GM18517 (cell line): ENCODE data around the gene TSNAX.
A peak's percentile ranks its signal among the peaks of the same experiment; 100 is the strongest.
"Not testable (repeated sequence)": the region's sequence is repeated elsewhere in the genome, so short reads cannot be mapped to it uniquely, and the experiment has no call there.

Experiments used
- ATAC-seq: cut with Tn5 transposase; IDR thresholded peaks from one replicate; pipeline ENCODE4 v1.9.1; 2021; ENCODE audit warnings: mild to moderate bottlenecking, moderate library complexity; ENCODE audit not compliant: unreplicated experiment

TSNAX gene, protein sequence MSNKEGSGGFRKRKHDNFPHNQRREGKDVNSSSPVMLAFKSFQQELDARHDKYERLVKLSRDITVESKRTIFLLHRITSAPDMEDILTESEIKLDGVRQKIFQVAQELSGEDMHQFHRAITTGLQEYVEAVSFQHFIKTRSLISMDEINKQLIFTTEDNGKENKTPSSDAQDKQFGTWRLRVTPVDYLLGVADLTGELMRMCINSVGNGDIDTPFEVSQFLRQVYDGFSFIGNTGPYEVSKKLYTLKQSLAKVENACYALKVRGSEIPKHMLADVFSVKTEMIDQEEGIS

DNA sequence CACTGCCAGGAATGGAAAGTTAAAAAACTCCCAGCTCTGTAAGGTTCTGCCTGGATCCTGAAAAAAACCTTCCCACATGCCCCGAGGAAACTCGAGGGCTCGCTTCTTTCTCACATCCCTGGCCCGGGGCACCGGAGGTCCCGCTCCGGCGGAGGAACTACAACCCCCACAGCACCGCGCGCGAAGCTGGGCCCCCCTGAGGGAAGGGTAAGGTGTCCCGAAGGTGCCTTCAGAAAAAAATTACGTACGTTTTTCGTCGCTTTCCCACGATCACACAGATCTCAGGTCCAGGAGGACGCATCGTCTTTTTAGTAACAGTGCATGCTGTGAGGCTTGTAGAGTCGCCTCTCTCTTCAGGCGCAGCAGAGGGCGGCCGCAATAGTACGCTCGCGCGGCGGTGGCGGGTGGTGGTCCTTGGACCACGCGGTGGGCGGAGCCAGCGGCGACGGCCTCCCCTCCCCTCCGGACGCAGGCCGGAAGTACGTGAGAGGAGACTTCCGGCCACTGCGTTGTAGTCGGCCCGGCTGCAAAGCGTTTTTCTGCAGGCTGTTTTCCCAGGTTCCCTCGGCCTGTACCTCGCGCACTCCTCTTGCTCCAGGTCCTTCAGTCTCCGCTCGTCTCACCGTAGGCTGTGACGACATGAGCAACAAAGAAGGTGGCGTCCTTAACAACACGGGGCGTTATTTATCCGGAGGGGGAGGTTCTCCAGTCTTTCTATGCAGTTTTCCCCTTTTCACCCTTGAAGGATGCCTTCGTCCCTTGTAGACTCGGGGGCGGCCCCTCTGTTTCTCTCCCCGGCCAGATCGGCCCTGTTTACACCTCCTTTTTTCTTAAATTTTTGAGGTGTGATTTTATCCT is at the start of gene TSNAX:
TSNAX (plus strand) TSS at position 498 of the 858 bp plus-strand sequence; CDS start at position 640, 142 bp downstream.
- peak; percentile 95 for ATAC-seq

DNA sequence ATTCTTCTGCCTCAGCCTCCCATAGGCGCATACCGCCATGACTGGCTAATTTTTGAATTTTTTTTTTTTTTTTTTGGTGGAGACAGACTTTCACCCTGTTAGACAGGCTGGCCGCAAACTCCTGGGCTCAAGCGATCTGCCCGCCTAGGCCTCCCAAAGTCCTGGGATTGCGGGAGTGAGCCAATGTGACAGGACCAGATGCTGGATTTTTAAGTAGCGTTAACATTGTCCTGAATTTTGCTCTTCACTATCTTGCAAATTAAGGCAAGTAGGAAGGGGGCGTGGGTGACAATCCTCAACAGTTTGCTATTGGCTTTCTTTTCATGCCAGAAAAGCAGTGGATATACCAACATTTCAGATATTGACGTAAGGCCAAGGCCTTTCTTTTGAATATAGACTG is 49.7 kb upstream of the TSNAX start:
- ATAC-seq, result no peak

DNA sequence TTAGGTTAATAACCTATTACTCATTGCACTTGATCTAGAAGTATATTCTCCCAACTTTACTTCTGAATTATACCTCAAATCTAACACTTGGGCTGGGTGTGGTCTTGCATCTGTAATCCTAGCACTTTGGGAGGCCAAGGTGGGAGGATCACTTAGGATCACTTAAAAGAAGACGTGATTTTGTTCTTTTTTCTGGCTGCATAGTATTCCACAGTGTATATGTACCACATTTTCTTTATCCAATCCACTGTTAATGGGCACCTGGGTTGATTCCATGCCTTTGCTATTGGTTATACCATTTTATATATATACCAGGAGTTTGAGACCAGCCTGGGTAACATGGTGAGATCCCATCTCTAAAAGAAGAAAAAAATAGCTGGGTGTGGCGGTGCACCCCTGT is 48.5 kb upstream of the TSNAX start:
- no peak for ATAC-seq

DNA sequence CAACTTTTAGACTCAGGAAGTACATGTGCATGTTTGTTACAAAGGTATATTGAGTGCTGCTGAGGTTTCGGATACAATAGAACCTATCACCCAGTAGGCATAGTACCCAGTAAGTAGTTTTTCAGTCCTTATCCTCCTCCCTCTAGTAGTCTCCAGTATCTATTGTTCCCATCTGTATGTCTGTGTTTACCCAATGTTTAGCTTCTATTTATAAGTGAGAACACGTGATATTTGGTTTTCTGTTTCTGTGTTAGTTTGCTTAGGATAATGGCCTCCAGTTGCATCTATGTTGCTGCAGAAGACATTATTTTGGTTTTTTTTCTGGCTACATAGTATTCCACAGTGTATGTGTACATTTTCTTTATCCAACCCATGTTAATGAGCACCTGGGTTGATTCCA is 47.2 kb upstream of the TSNAX start:
- ATAC-seq, result no peak

DNA sequence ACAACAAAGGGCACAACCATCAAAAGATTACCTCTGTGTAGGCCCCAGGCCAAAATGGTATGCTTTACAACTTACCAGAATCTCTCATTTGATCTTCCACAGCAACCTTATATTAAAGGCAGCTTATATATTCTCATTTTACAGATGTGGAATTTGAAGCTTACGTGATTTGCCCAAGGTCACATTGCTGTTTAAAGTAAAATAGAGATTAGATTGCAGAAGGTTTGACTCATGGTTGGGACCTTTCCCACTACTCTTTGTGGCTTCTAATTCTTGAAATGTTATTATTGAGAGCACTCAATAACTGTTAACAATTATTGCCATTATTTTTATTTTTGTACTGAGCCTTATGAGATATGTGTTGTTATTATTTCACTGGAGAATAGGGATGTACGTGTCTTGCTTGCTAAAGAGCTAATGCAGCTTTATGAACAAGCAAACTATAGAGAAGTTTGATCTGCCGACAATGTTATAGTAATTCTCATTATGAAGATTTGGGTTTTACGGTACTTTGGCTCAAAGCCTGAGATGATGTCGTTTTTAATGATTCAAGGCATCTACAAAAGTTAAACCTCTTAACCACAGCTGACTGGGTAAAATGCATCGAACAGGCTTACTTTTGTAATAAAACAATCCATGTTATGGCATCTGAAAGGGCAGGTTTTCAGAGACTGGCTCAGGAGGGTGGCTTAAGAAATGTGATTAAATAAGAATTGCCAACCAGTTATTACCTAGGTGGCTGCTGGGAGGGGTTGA is 43.3 kb upstream of the TSNAX start:
- no peak for ATAC-seq

DNA sequence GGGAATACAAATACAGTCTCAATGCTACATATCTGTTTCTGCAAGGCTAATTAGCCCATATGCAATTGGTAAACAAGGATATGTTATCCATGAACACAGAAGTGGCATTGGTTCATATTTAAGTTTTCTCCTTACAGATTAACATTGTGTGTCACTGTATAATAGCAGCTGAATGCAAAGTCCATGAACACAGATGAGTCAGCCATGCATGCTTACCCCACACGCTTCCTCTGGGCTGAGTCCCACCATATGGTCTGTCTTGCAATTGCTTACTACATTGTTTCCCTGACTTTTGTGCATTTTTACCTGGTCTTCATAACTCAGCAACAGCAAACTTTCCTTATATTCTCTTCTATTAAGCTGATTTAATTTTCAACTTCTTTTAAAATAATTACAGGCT is 41.5 kb upstream of the TSNAX start:
- no peak for ATAC-seq

DNA sequence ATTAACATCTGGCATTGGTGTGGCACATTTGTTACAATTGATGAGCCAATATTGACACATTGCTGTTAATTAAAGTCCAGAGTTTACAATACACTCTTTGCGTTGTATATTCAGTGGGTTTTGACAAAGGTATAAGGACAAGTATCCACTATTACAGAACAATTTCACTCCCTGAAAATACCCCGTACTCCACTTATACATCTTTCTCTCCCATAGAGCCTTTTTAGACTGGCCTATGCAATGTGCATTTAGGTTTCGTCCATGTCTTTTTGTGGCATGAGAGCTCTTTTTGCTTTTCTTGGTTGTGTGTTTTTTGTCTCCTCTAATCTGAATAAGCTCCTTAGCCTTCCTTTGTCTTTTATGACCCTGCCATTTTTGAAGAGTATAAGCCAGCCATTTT is 40.6 kb upstream of the TSNAX start:
- ATAC-seq, result no peak

DNA sequence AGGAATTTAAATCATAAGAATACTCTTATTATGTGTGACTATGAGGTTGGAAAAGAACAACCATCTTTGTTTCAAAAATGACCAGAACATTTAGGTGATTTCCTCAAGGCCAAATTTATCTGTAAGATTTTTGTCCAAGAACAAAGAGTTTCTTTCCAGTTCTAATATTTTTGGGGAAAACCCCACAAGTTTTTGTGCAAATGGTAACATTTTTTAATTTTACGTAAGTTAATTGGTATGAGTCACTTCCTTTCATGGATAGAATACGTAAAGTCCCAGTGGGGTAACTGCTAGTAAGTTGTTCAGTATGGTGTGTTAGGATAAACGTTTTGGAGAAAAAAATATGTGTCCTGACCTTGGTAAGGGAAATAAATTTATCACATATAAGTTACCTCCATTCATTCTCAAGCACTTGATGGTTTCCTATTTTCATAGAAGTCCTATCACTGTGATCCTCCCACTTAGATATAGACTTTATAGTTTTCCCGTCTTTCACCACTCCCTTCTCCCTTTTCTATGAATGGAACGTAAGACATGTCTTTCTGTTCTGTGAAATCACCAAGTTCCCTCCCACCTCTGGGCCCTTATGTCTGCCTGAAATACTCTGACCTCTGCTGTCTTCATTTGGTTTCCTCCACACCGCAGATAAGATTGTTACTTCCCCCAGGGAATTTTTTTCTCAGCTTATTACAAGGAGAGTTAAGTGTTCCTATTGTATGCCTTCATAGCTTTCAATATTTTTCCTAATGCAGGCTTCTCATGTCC is 34.9 kb upstream of the TSNAX start:
- no peak for ATAC-seq

DNA sequence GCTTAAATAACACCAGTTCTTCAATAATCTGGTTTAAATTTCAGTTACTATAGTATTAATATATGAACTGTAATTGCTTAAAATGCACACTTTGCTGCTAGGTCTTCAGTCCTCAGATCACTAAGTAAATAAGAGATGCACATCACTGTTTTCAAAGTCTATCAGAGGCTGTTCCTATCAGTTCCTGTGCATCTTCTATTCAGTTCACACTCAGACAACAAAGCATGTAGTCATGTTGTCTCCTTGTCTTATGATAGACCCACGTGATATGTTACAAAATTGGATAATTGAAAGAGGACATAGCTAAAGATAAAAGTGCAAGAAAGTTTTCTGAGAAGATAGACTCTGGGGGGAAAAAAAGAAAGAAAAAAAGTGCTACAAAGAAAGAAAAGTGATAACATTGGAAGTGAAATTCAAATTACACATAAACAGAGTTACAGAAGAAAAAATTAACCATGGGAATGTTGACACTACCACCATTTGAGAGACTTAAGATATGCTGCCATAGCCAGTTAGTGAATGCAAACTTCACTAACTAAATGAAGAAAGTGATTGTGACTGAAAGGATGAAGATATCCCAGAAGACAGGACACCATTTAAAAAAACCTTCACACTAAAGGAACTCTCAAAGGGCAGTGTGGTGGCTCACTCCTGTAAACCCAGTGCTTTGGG is 33.9 kb upstream of the TSNAX start:
- ATAC-seq, result no peak

DNA sequence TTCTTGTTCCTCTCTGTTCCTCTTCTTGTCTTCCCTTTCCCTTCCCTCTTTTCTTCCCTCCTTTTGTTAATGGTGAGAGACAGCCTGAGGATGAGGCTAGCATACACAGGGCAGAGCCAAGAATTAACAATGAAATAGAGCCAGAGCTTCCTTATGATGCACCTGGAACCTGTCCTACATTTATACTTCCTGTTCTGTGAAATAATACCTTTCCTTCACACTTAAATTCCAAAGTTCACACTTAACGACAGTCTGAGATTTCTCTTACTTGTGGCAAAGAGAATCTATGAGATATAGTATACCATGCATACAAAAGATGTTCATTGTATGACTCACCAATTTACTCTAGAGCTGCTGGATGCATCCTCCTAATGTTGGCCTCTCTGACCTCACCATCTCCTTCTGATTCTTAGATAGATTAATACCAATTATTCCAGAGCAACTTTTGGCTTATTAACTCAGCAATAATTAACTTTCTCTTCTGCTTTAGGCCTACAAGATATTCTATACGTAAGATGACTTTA is 30.8 kb upstream of the TSNAX start:
- ATAC-seq, result no peak

DNA sequence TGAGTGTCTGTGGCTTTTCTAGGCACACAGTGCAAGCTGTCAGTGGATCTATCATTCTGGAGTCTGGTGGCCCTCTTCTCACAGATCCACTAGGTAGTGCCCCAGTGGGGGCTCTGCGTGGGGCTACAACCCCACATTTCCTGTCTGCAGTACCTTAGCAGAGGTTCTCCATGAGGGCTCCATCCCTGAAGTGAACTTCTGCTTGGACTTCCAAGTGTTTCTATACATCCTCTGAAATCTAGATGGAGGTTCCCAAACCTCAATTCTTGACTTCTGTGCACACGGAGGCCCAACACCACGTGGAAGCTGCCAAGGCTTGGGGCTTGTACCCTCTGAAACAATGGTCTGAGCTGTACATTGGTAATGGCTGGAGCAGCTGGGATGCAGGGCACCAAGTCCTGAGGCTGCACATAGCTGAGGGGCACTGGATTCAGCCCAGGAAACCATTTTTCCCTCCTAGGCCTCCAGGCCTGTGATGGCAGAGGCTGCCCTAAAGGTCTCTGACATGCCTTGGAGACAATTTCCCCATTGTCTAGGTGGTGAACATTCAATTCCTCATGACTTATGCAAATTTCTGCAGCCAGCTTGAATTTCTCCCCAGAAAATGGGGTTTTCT is 29.2 kb upstream of the TSNAX start:
- ATAC-seq, result no peak

DNA sequence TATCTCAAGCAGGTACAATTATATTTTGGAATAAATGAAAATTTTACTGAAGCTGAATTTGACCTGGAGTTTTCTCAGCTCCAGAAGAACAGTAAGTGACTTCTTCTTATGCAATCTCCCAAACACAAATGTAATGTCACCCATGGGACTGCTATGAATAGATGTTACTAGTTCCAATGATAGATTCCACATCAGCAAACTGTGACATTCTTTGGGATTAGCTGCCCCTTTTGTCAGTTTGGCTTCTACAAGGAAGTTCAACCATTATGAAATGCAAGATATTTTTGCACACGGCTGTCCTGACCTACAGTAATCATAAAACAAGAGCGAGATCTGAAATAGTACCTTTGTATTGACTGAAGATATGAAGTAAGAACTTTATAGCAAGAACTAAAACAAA is 27.8 kb upstream of the TSNAX start:
- no peak for ATAC-seq

DNA sequence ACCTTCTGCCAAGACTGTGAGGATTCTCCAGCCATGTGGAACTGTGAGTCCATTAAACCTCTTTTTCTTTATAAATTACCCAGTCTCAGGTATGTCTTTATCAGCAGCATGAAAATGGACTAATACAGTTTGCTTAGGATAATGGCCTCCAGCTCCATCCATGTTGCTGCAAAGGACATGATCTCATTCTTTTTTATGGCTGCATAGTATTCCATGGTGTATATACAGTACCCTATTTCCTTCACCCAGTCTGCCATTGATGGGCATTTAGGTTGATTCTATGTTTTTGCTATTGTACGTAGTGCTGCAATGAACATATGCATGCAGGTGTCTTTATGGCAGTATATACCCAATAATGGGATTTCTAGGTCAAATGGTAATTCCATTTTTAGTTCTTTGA is 25.3 kb upstream of the TSNAX start:
- ATAC-seq, result not testable (repeated sequence)

DNA sequence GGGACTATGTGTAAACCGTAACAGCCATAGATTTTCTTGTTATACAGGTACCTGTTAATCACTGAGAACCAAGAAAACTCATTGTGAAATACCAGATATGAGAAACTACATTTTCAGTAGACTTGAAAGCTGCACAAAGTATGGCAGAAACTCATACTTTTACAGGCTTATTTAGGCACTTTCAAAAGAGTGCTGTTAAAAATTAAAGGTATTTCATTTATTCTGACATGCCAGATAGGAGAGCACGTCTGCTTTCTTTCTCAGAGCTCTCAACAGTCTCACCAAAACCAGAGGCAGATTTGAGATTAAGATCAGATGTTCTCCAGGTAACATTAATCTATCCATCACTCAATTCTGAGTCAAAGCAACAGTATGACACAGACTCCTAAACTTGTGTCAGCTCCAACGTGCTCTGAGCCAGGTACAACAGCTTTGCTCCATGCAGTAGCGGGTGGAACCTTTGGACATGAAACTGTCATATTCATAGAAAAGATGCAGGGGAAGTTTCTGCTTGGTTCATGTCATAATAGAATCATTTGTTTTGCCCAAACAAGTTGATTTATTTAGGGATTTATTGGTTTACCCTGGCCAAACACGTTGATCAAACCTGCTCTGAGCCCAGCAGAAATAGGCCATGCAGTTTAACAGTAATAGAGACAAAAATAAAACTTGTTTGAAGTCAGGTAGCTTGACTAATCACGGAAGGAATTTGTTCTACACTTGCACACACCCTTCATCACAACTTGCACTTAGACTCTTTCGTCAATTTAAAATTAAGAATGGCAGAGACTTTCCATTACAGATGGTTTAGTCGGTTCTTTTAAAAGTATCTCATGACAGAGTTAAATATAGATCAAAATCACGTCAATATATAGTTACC is 20.8 kb upstream of the TSNAX start:
- no peak for ATAC-seq

DNA sequence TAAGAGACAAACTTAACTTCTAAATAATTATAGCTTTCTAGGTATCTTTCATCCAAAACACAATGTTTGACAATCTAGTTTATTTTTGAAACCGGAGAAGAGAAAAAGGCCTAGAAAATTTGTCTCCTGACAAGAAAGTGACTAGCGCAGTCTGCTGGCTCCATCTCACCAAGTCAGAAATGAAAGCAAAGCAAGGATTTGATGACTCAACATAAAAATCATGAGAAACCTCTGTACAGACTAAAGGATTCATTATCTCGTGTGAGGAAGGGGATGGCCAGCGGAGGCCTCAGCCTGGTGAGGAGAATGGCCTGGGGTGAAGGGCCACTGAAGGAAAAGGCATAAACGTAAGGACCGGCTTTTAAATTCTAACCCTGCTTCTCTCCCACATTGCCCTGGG is 20.0 kb upstream of the TSNAX start:
- ATAC-seq, result no peak

DNA sequence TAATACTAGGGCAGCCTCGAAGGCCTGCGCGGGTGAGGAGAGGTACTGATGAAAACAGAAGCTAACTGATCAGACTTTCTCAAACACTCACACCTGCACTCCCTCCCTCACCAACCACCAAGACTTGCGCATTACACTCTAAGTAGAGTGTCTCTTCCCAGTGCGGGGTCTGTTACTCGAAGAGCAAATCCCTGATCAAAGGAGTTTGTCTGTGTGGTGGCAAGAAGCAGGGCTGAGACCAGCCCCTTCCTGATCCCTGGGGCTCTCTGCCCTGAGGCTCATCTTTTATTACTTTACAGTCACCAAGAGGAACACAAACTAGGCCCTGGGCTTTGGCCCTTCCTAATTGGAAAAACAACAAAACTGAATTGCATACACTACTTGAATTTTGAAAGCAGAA is 19.5 kb upstream of the TSNAX start:
- ATAC-seq, result no peak

DNA sequence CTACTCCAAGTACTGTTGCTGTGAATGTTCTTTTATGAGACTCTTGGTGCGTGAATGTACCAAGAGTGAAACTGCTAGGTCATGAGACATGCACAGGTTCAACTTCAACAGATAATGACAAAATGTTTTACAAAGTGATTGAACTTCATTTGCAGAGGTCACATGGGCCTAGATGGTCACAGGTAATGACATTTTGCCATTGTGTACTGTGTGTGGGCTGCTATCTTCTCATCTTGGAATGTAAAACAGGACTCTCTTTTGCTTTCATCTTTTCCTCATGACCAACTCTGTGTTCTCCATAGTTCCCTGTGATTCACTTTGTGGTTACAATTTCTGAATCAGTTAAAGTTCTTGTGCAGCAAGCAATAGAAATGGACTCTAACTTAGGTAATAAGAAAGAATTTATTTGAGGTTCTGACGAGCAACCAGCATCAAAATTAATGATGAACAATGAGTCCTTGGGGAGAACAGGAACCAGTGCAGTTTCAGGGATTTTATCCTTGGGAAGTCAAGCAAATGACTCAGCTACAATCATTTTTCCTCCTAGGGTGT is 16.2 kb upstream of the TSNAX start:
- ATAC-seq, result peak; percentile 47

DNA sequence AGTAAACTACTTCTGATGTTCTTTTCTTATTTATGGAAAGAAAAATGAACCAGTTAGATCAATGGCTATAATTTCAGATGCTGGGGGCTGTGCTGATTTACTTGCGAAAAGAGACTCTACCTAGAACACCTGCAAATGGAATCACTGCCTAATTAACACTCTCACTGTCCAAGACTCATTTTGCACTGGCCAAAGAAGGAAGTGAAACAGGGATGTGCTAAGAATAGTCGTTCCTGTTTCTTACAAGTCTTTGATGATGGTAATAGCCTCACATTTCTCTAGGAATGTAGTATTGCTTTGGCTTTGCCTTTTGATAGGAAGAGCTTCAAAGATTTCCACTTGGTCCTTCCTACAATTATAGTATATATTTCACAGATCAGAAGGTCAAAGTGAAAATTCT is 12.7 kb upstream of the TSNAX start:
- ATAC-seq, result peak; percentile 46
